HFFc6 (cell line): ENCODE results near the gene RASIP1. TPM values are rescaled to one million over a fixed set of nuclear protein-coding genes. Genes with fewer than 3 reads are reported as not detected.
"Not testable (repeated sequence)": the region's sequence is repeated elsewhere in the genome, so short reads cannot be mapped to it uniquely, and the experiment has no call there.

Experiments used
- DNase-seq: peaks from one replicate; pipeline ENCODE4 v3.0.0-alpha.2; 2018
- H3K27ac Mint-ChIP-seq: 2 replicates; pipeline ENCODE4 v1.8.0; 2020; ENCODE audit warnings: mild to moderate bottlenecking, mixed read lengths
- H3K27me3 Mint-ChIP-seq: 2 replicates; pipeline ENCODE4 v1.8.0; 2021; ENCODE audit warnings: mild to moderate bottlenecking, moderate library complexity, mixed read lengths; ENCODE audit not compliant: insufficient read depth
- H3K36me3 Mint-ChIP-seq: 2 replicates; pipeline ENCODE4 v1.8.0; 2021; ENCODE audit warnings: low read depth, mixed read lengths
- H3K4me1 Mint-ChIP-seq: 2 replicates; pipeline ENCODE4 v1.8.0; 2020; ENCODE audit warnings: low read depth, mixed read lengths
- H3K4me3 Mint-ChIP-seq: 2 replicates; pipeline ENCODE4 v1.8.0; 2020; ENCODE audit warnings: mild to moderate bottlenecking, moderate library complexity, mixed read lengths
- H3K9me3 Mint-ChIP-seq: 2 replicates; pipeline ENCODE4 v1.8.0; 2020; ENCODE audit warnings: mild to moderate bottlenecking, mixed read lengths
- total RNA-seq, 6 experiments: library from RNA; stranded (reverse); fragmentation: NEBNext Ultra II Directional; extraction: Animal tissue kit (Norgen Biotek cat#: 25700); gene quantifications; 2 replicates in 1 of 6; 3 replicates in 5 of 6; pipeline ENCODE4 v1.2.3, GENCODE V29; 2021
- TF ChIP-seq, protein P1 (sequence below): fragments of 200-600 bp; sonication (generic); IDR thresholded peaks from 2 replicates; pipeline ENCODE4 v1.5.0; 2021; ENCODE audit warnings: antibody characterized with exemption, mild to moderate bottlenecking

RASIP1 gene
- total RNA-seq, 6 experiments from 2014 or later, result 0.07 TPM; not detected in 5

DNA sequence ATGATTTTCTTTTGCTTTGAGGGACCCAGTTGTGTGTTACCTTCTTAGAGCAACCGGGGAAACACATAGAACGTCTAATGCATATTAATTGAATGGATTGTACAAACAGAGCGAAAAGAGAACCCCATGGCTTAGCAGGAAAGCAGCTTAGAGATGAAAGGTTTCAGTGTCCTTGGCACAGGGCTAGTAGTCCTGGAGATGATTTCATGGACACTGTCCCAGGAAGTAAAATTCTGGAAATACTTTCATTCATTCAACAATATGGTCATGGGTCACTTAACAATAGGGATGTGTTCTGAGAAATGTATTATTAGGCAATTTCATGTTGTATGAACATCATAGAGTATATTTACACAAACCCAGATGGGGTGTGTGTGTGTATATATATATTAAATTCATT is 54.3 kb downstream of the RASIP1 start:
- Mint-ChIP-seq H3K9me3 (no peaks in the 10 kb centered on the region), H3K4me3 (no peak overlapping the region), H3K4me1 (no peaks in the 10 kb centered on the region), H3K27ac (no peak overlapping the region), H3K27me3 (peaks cover 9% of the 10 kb centered on the region), H3K36me3 (no peaks in the 10 kb centered on the region)
- TF ChIP-seq, protein P1, sequence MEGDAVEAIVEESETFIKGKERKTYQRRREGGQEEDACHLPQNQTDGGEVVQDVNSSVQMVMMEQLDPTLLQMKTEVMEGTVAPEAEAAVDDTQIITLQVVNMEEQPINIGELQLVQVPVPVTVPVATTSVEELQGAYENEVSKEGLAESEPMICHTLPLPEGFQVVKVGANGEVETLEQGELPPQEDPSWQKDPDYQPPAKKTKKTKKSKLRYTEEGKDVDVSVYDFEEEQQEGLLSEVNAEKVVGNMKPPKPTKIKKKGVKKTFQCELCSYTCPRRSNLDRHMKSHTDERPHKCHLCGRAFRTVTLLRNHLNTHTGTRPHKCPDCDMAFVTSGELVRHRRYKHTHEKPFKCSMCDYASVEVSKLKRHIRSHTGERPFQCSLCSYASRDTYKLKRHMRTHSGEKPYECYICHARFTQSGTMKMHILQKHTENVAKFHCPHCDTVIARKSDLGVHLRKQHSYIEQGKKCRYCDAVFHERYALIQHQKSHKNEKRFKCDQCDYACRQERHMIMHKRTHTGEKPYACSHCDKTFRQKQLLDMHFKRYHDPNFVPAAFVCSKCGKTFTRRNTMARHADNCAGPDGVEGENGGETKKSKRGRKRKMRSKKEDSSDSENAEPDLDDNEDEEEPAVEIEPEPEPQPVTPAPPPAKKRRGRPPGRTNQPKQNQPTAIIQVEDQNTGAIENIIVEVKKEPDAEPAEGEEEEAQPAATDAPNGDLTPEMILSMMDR, result no peak
- DNase-seq, result no peak

DNA sequence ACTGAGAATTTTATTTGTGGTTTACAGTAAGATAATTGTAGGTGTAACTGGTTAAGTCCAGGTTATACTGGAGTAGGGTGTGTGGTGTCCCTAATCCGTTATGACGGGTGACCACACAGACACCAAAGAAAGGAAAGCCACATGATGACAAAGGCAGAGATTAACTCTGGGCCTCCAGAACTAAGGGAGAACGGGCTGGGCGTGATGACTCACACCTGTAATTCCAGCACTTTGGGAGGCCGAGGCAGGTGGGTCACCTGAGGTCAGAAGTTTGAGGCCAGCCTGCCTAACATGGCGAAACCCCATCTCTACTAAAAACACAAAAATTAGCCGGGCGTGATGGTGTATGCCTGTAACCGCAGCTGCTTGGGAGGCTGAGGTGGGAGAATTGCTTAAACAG is 54.8 kb downstream of the RASIP1 start:
- TF ChIP-seq, protein P1, result no peak
- H3K4me1 Mint-ChIP-seq, result no peaks in the 10 kb centered on the region
- H3K4me3 Mint-ChIP-seq, result no peak overlapping the region
- no peaks in the 10 kb centered on the region for H3K36me3 Mint-ChIP-seq
- H3K9me3 Mint-ChIP-seq, result no peaks in the 10 kb centered on the region
- no peak overlapping the region for H3K27ac Mint-ChIP-seq
- peaks cover 9% of the 10 kb centered on the region for H3K27me3 Mint-ChIP-seq
- DNase-seq, result no peak

DNA sequence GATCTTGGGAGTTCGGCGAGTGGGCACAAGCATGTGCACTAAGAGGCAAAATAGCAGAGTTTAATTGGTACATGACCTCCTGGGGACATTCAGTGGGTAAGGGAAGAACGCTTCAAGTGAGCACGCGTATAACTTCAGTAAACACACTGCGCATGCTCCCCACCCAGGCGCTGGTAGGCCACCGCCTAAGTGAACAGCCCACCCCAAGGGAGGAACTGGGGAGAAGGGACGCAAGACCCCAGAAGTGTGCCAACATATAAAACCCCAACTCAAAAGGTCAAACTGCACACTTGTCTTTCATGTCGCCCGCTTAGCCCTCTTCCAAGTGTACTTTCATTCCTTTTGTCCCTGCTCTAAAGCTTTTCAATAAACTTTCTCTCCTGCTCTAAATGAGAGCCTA is 57.1 kb downstream of the RASIP1 start:
- no peaks in the 10 kb centered on the region for H3K4me1 Mint-ChIP-seq
- H3K36me3 Mint-ChIP-seq, result no peaks in the 10 kb centered on the region
- H3K4me3 Mint-ChIP-seq, result no peak overlapping the region; the same call in 1 of the 2 replicates
- H3K27me3 Mint-ChIP-seq, result peaks cover 11% of the 10 kb centered on the region
- TF ChIP-seq, protein P1, result no peak
- no peak for DNase-seq
- no peaks in the 10 kb centered on the region for H3K9me3 Mint-ChIP-seq
- H3K27ac Mint-ChIP-seq, result no peak overlapping the region

DNA sequence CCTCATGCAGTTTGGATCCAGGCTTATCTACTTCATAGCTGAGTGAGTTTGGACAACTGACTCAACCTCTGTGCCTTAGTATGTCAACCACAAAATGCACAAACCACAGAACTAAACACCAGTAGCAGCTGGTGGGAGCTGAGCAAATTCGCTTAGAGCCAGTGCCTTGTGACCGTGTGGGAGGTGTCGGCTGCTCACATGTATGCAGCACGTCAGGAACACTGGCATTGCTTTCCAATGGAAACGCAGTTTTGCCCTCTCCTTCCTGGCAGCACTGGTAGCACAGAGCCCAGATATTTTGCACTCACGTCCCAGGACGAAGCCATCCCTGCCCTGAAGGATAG is 59.3 kb downstream of the RASIP1 start:
- peaks cover 14% of the 10 kb centered on the region for H3K27me3 Mint-ChIP-seq
- no peak overlapping the region for H3K27ac Mint-ChIP-seq
- H3K4me3 Mint-ChIP-seq, result no peak overlapping the region
- TF ChIP-seq, protein P1, result no peak
- H3K36me3 Mint-ChIP-seq, result no peaks in the 10 kb centered on the region
- no peaks in the 10 kb centered on the region for H3K4me1 Mint-ChIP-seq
- no peaks in the 10 kb centered on the region for H3K9me3 Mint-ChIP-seq
- peak; percentile 8 for DNase-seq

DNA sequence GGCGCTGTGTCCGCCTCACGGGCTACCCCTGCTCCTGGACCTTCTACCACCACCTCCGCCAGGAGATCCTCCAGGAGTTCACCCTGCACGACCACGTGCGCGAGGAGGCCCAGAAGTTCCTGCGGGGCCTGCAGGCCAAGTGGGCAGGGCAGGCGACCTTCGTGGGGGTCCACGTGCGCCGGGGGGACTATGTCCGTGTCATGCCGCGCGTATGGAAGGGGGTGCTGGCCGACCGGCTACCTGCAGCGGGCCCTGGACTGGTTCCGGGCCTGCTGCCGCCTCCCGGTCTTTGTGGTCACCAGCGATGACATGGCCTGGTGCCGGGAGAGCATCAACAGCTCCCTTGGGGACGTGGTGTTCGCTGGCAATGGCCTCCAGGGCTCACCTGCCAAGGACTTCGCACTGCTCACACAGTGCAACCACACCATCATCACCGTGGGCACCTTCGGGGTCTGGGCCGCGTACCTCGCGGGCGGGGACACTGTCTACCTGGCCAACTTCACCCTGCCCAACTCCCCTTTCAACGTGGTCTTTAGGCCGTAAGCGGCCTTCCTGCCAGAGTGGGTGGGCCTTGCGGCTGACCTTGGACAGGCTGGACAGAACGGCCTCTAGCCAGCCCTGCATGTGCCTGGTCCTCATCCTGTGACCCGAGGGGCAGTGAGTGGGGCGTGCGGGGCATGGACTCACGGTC is 59.8 kb downstream of the RASIP1 start:
- no peak for DNase-seq
- Mint-ChIP-seq H3K27ac (no peak overlapping the region), H3K4me3 (no peak overlapping the region), H3K9me3 (no peaks in the 10 kb centered on the region), H3K4me1 (peaks cover 1% of the 10 kb centered on the region; the same call in 1 of the 2 replicates), H3K27me3 (peaks cover 13% of the 10 kb centered on the region), H3K36me3 (no peaks in the 10 kb centered on the region)
- TF ChIP-seq, protein P1, result no peak

DNA sequence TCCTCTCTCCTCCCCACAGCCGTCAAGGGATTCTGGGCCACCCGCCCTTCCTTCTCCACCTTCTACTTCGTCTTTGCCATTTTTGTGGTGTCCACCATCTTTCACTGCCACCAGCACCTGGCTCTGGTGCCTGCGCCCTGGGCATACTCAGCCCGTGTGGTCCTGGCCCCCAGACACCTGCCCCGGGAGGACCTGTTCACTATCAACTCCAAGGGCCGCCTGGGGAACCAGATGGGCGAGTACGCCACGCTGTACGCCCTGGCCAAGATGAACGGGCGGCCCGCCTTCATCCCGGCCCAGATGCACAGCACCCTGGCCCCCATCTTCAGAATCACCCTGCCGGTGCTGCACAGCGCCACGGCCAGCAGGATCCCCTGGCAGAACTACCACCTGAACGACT is 60.4 kb downstream of the RASIP1 start:
- H3K27me3 Mint-ChIP-seq, result peaks cover 11% of the 10 kb centered on the region
- H3K27ac Mint-ChIP-seq, H3K36me3 Mint-ChIP-seq: not testable (repeated sequence)

More for the DNA sequence above, 60.4 kb downstream of the RASIP1 start:
- not testable (repeated sequence) for H3K4me1 Mint-ChIP-seq, H3K9me3 Mint-ChIP-seq, DNase-seq, H3K4me3 Mint-ChIP-seq
